ENCODE measurements around the gene AUTS2. TPM values are rescaled to one million over a fixed set of nuclear protein-coding genes. Genes with fewer than 3 reads are reported as not detected.

AUTS2 gene
- total RNA-seq, 1 experiment from 2014 or later = 256 TPM

- H2BK5ac ChIP-seq (ENCODE audit: insufficient read length, low read length) = no peak overlapping the region
- H4K8ac ChIP-seq (replicated peaks; ENCODE audit: insufficient read length, low read depth, low read length) = no peak overlapping the region
- no peaks in the 10 kb centered on the region for H3K36me3 Mint-ChIP-seq (ENCODE audit: insufficient read depth in 1 of 3, low read depth in 3 of 3)
- H3K27ac ChIP-seq (ENCODE audit: insufficient read length, low read depth, low read length) = no peak overlapping the region
- no peak overlapping the region for H3K4ac ChIP-seq (ENCODE audit: low read depth, low read length)
- no peak overlapping the region for H3K4me2 ChIP-seq (ENCODE audit: insufficient read depth, insufficient read length, low read length)
- TF ChIP-seq CTCF (conservative IDR thresholded peaks at IDR 0.05) = no peak
- no peak overlapping the region for H3K27ac Mint-ChIP-seq
- no peaks in the 10 kb centered on the region for H4K20me1 ChIP-seq (ENCODE audit: control insufficient read depth, insufficient read depth, insufficient read length)
- H3K27me3 ChIP-seq (ENCODE audit: insufficient read depth, low read length) = no peaks in the 10 kb centered on the region
- no peak overlapping the region for H2BK15ac ChIP-seq (ENCODE audit: low read depth, low read length)
- no CpG with 5 or more reads among the region's 1 CpG for WGBS (ENCODE audit: extremely low coverage, insufficient read length, low lambda C conversion rate)
- no peaks in the 10 kb centered on the region for H3K9me3 ChIP-seq (ENCODE audit: control insufficient read depth, low read depth, low read length)
- no peak overlapping the region for H2BK20ac ChIP-seq (ENCODE audit: low read depth, low read length, poor library complexity, severe bottlenecking)
- no peak overlapping the region for H4K91ac ChIP-seq (ENCODE audit: insufficient read length, low read depth, low read length)
- no peak overlapping the region for H3K14ac ChIP-seq (ENCODE audit: insufficient read depth, low read length)
- H3K9me3 Mint-ChIP-seq = no peaks in the 10 kb centered on the region
- no peak overlapping the region for H2AFZ ChIP-seq (ENCODE audit: low read length)
- no peak overlapping the region for H2BK120ac ChIP-seq (ENCODE audit: low read depth, low read length, poor library complexity, severe bottlenecking)
- no peak overlapping the region for H3K23ac ChIP-seq (ENCODE audit: insufficient read length, low read depth, low read length)
- DNase-seq = no peak
- no peak overlapping the region for H3K9ac ChIP-seq (ENCODE audit: extremely low read depth, insufficient read length, low read length)
- no peaks in the 10 kb centered on the region; the same call in 1 of the 2 replicates for H3K4me1 ChIP-seq (ENCODE audit: insufficient read depth, low read length)
- no peak overlapping the region for H2BK12ac ChIP-seq (ENCODE audit: insufficient read length, low read depth, low read length)
- no peaks in the 10 kb centered on the region; the same call in 1 of the 2 replicates for H3K27me3 Mint-ChIP-seq (ENCODE audit: low read depth)
- H3K23me2 ChIP-seq (ENCODE audit: insufficient read length, low read depth, low read length, poor library complexity, severe bottlenecking) = no peaks in the 10 kb centered on the region
- H3K18ac ChIP-seq (ENCODE audit: insufficient read length, low read depth, low read length) = no peak overlapping the region
- H3T11ph ChIP-seq (ENCODE audit: low read length) = no peak overlapping the region
- H4K5ac ChIP-seq (ENCODE audit: insufficient read length, low read depth, low read length) = no peak overlapping the region
- H2AK5ac ChIP-seq (ENCODE audit: insufficient read length, low read length) = no peak overlapping the region
- H3K79me1 ChIP-seq (ENCODE audit: insufficient read depth, low read depth, low read length, poor library complexity, severe bottlenecking) = no peaks in the 10 kb centered on the region
- no peaks in the 10 kb centered on the region for H3K79me2 ChIP-seq (ENCODE audit: insufficient read depth, low read length)
- H3K4me1 Mint-ChIP-seq = peaks cover 3 to 4% of the 10 kb centered on the region in 2 experiments
- H3K56ac ChIP-seq (ENCODE audit: insufficient read length, low read depth, low read length) = no peak overlapping the region
- no peak overlapping the region for H3K4me3 Mint-ChIP-seq
Observed at GRCh38 chr7:69939317-69939716, 341.0 kb downstream of the AUTS2 start.

All from H9 (cell line).